ENCODE measurements around the gene MEMO1. TPM values are rescaled to one million over a fixed set of nuclear protein-coding genes. Genes with fewer than 3 reads are reported as not detected.
"Not testable (repeated sequence)": the region's sequence is repeated elsewhere in the genome, so short reads cannot be mapped to it uniquely, and the experiment has no call there.

Gene MEMO1
- total and polyA plus RNA-seq, 2 donors (not counting 3 experiments of a cell fraction or from before 2014, with no cell fraction given), result 38.6 to 56.2 TPM

GRCh38 chr2:32018789-32019482 lies 8.1 kb upstream of the MEMO1 start:
- H3K36me3 ChIP-seq (ENCODE audit: control insufficient read depth in 2 of 2, extremely low read depth in 1 of 2, insufficient read depth in 2 of 2, low read length in 2 of 2); FAIRE-seq: not testable (repeated sequence)

GRCh38 chr2:32012872-32013271 lies 2.1 kb upstream of the MEMO1 start:
- CTCF ChIA-PET, result interaction anchor here (1.0 kb wide), 1 partner anchor 9 kb away, joined by 3 read pairs; no protein-coding TSS in a partner anchor
- FAIRE-seq, result no peak
- TF ChIP-seq GATA2 (IDR thresholded peaks at IDR 0.05; ENCODE audit: insufficient read depth, insufficient read length, low read depth, low read length) (no peak), CTCF (IDR thresholded peaks at IDR 0.05; ENCODE audit: extremely low read depth in 1 of 2, insufficient read depth in 1 of 2, low read depth in 1 of 2, low read length in 2 of 2) (no peak), MAX (IDR thresholded peaks at IDR 0.05; ENCODE audit: insufficient read depth, insufficient read length) (no peak), POLR2A (IDR thresholded peaks at IDR 0.05; ENCODE audit: low read depth, low read length) (no peak), POLR2AphosphoS5 (IDR thresholded peaks at IDR 0.05; ENCODE audit: insufficient read depth, low read depth, low read length) (no peak), FOS (IDR thresholded peaks at IDR 0.05; ENCODE audit: borderline replicate concordance, insufficient read depth, low read length) (no peak), EZH2 (IDR thresholded peaks at IDR 0.05; ENCODE audit: borderline replicate concordance, low read depth, low read length, severe bottlenecking) (no peak), JUN (IDR thresholded peaks at IDR 0.05; ENCODE audit: borderline replicate concordance, insufficient read depth, insufficient read length, low read depth) (no peak), MYC (IDR thresholded peaks at IDR 0.05; ENCODE audit: low read depth, low read length) (no peak)
- intact Hi-C loops (cut with micrococcal nuclease) (loop anchor here (5.0 kb wide), 1 partner anchor 124 kb away; no protein-coding TSS in a partner anchor), dilution Hi-C loops (cut with MboI; ENCODE audit: extremely low pct_ligation_motif_present, low sequenced_read_pairs) (no loop called here)
- peaks cover 19% of the 10 kb centered on the region for H3K79me2 ChIP-seq (ENCODE audit: control insufficient read depth, insufficient read depth, low read length)
- POLR2A ChIA-PET, result no interaction called here
- no peak overlapping the region for H2AFZ ChIP-seq (ENCODE audit: low read depth, low read length)
- no peak overlapping the region for H3K4me2 ChIP-seq (ENCODE audit: insufficient read depth, low read length)
- peaks cover 16% of the 10 kb centered on the region for H3K4me1 ChIP-seq (ENCODE audit: control insufficient read depth, extremely low read depth, insufficient read depth, low read length)
- no peak overlapping the region for H3K27ac ChIP-seq (ENCODE audit: insufficient read depth, low read depth, low read length)
- H3K27me3 ChIP-seq (ENCODE audit: control insufficient read depth in 2 of 2, insufficient read depth in 2 of 2, low read length in 2 of 2), result no peaks in the 10 kb centered on the region
- no peaks in the 10 kb centered on the region for H4K20me1 ChIP-seq (replicated peaks; ENCODE audit: control insufficient read depth, extremely low read depth, insufficient read depth, low read length)
- H3K4me3 ChIP-seq (replicated peaks in 1 of 3; ENCODE audit: insufficient read depth in 1 of 3, low read depth in 1 of 3, low read length in 3 of 3), result no peak overlapping the region
- H3K36me3 ChIP-seq (ENCODE audit: control insufficient read depth in 2 of 2, extremely low read depth in 1 of 2, insufficient read depth in 2 of 2, low read length in 2 of 2), result no peaks in the 10 kb centered on the region
- no peak overlapping the region for H3K9ac ChIP-seq (replicated peaks; ENCODE audit: extremely low read depth, insufficient read depth, low read length)
- H3K9me3 ChIP-seq (replicated peaks; ENCODE audit: control insufficient read depth, insufficient read depth, low read length), result no peaks in the 10 kb centered on the region
- DNase-seq (ENCODE audit: low read depth, low spot score), result no peak
- no peaks in the 10 kb centered on the region for H3K9me1 ChIP-seq (replicated peaks; ENCODE audit: control insufficient read depth, extremely low read depth, insufficient read depth, low read length)
- no TSS peak for BruUV-seq (replicated peaks)

More at GRCh38 chr2:32018789-32019482, 8.1 kb upstream of the MEMO1 start:
- H3K4me3 ChIP-seq (replicated peaks in 1 of 3; ENCODE audit: insufficient read depth in 1 of 3, low read depth in 1 of 3, low read length in 3 of 3); DNase-seq (ENCODE audit: low read depth, low spot score); BruUV-seq (replicated peaks); intact Hi-C loops (cut with micrococcal nuclease); dilution Hi-C loops (cut with MboI; ENCODE audit: extremely low pct_ligation_motif_present, low sequenced_read_pairs); H3K27me3 ChIP-seq (ENCODE audit: control insufficient read depth in 2 of 2, insufficient read depth in 2 of 2, low read length in 2 of 2); H4K20me1 ChIP-seq (replicated peaks; ENCODE audit: control insufficient read depth, extremely low read depth, insufficient read depth, low read length); H3K9me1 ChIP-seq (replicated peaks; ENCODE audit: control insufficient read depth, extremely low read depth, insufficient read depth, low read length); H3K4me2 ChIP-seq (ENCODE audit: insufficient read depth, low read length); H3K9me3 ChIP-seq (replicated peaks; ENCODE audit: control insufficient read depth, insufficient read depth, low read length); H3K4me1 ChIP-seq (ENCODE audit: control insufficient read depth, extremely low read depth, insufficient read depth, low read length); H3K79me2 ChIP-seq (ENCODE audit: control insufficient read depth, insufficient read depth, low read length); H3K9ac ChIP-seq (replicated peaks; ENCODE audit: extremely low read depth, insufficient read depth, low read length); H3K27ac ChIP-seq (ENCODE audit: insufficient read depth, low read depth, low read length); POLR2A ChIA-PET; H2AFZ ChIP-seq (ENCODE audit: low read depth, low read length): not testable (repeated sequence)
- CTCF ChIA-PET, result interaction anchor here (0.7 to 1.3 kb wide), 3 partner anchors 10 to 67 kb away, joined by 3 to 4 read pairs (median 3); no protein-coding TSS in a partner anchor

Measured in endothelial cell of umbilical vein (primary cell).